Suprapubic skin (tissue), 4 donors: Measurements from ENCODE around the gene BCAP31. TPM values are rescaled to one million over a fixed set of nuclear protein-coding genes. Genes with fewer than 3 reads are reported as not detected.
"Not testable (repeated sequence)": the region's sequence is repeated elsewhere in the genome, so short reads cannot be mapped to it uniquely, and the experiment has no call there.

Experiments used
- DNase-seq, 2 donors: peaks; one replicate each; pipeline ENCODE4 v3.0.0-alpha.2; 2019; ENCODE audit warnings: low spot score in 2 of 2
- H3K27ac ChIP-seq: fragments of 200-600 bp; sonication (generic); one replicate; pipeline ENCODE4 v1.5.1; 2019
- H3K27me3 ChIP-seq: fragments of 200-600 bp; sonication (generic); one replicate; pipeline ENCODE4 v1.5.1; 2019
- H3K36me3 ChIP-seq: fragments of 200-600 bp; sonication (generic); one replicate; pipeline ENCODE4 v1.5.1; 2019
- H3K4me1 ChIP-seq: fragments of 200-600 bp; sonication (generic); one replicate; pipeline ENCODE4 v1.5.1; 2019
- H3K4me3 ChIP-seq: fragments of 200-600 bp; sonication (generic); one replicate; pipeline ENCODE4 v1.5.1; 2019; ENCODE audit warnings: mild to moderate bottlenecking
- H3K9me3 ChIP-seq: fragments of 200-600 bp; sonication (generic); one replicate; pipeline ENCODE4 v1.5.1; 2019
- CTCF ChIP-seq, 2 donors: fragments of 200-600 bp in 1 of 2; fragments of 450-650 bp in 1 of 2; sonication (generic) in 1 of 2; IDR thresholded peaks; one replicate each; pipeline ENCODE4 v1.5.1; 2016 to 2019; ENCODE audit warnings: antibody characterized with exemption in 2 of 2, mild to moderate bottlenecking in 1 of 2, moderate library complexity in 1 of 2
- EP300 ChIP-seq: sonication (generic); formaldehyde crosslinking; IDR thresholded peaks from one replicate; pipeline ENCODE4 v1.6.1; 2017; ENCODE audit warnings: antibody characterized with exemption
- POLR2A ChIP-seq, 2 donors: fragments of 450-650 bp; IDR thresholded peaks; one replicate each; pipeline ENCODE4 v1.6.1; 2017; ENCODE audit warnings: antibody characterized with exemption in 2 of 2, mild to moderate bottlenecking in 2 of 2, moderate library complexity in 2 of 2
- POLR2AphosphoS5 ChIP-seq, 3 donors: sonication (generic); formaldehyde crosslinking; IDR thresholded peaks; one replicate each; pipeline ENCODE4 v1.6.1; 2017; ENCODE audit warnings: antibody characterized with exemption in 3 of 3
- WGBS: methylation state at CpG from one replicate; pipeline ENCODE4 v1.1.5; 2018; 5-methylcytosine and 5-hydroxymethylcytosine counted together
- total RNA-seq, 4 donors: library from RNA; depleted of rRNA; stranded (reverse); fragments of >200 nt; gene quantifications; one replicate each; pipeline ENCODE4 v1.1.0, GENCODE V29; 2016

The BCAP31 gene
- total RNA-seq, 4 donors from 2014 or later: 112 to 170 (median 167) TPM

DNA sequence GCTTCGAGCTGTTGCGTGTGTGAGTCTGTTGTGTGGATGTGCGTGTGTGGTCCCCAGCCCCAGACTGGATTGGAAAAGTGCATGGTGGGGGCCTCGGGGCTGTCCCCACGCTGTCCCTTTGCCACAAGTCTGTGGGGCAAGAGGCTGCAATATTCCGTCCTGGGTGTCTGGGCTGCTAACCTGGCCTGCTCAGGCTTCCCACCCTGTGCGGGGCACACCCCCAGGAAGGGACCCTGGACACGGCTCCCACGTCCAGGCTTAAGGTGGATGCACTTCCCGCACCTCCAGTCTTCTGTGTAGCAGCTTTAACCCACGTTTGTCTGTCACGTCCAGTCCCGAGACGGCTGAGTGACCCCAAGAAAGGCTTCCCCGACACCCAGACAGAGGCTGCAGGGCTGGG is 28.1 kb downstream of the BCAP31 start:
- TF ChIP-seq EP300 (no peak), POLR2AphosphoS5 (IDR thresholded peaks at IDR 0.05) (no peak), CTCF (IDR thresholded peaks at IDR 0.05) (no peak)
- H3K4me3 ChIP-seq: no peak overlapping the region
- H3K36me3 ChIP-seq: peaks cover 6% of the 10 kb centered on the region
- no peak overlapping the region for H3K27ac ChIP-seq
- no peaks in the 10 kb centered on the region for H3K9me3 ChIP-seq
- no peaks in the 10 kb centered on the region for H3K27me3 ChIP-seq
- DNase-seq: no peak
- 89% methylated on average over 10 of the region's 15 CpGs for WGBS
- peaks cover 20% of the 10 kb centered on the region for H3K4me1 ChIP-seq

GRCh38 chrX:153694687-153695270 is 29.4 kb downstream of the BCAP31 start:
- no peaks in the 10 kb centered on the region for H3K9me3 ChIP-seq
- no CpG with 5 or more reads among the region's 23 CpGs for WGBS
- no peak overlapping the region for H3K4me3 ChIP-seq
- H3K27ac ChIP-seq: no peak overlapping the region
- DNase-seq: no peak
- no peaks in the 10 kb centered on the region for H3K27me3 ChIP-seq
- peaks cover 11% of the 10 kb centered on the region for H3K4me1 ChIP-seq
- TF ChIP-seq EP300: no peak
- TF ChIP-seq POLR2AphosphoS5 (IDR thresholded peaks at IDR 0.05): no peak
- TF ChIP-seq CTCF (IDR thresholded peaks at IDR 0.05): no peak
- TF ChIP-seq POLR2A (IDR thresholded peaks at IDR 0.05): no peak
- H3K36me3 ChIP-seq: peaks cover 6% of the 10 kb centered on the region

- not testable (repeated sequence) for DNase-seq, H3K27ac ChIP-seq, H3K9me3 ChIP-seq, H3K36me3 ChIP-seq, H3K4me3 ChIP-seq, H3K27me3 ChIP-seq
- peaks cover 13% of the 10 kb centered on the region for H3K4me1 ChIP-seq
- WGBS: 100% methylated on average over 1 of the region's 16 CpGs
These were observed 29.9 kb downstream of the BCAP31 start for GRCh38 chrX:153694256-153694655.

- no peaks in the 10 kb centered on the region for H3K27me3 ChIP-seq
- no peaks in the 10 kb centered on the region for H3K9me3 ChIP-seq
- TF ChIP-seq CTCF (IDR thresholded peaks at IDR 0.05) (no peak), EP300 (no peak), POLR2AphosphoS5 (IDR thresholded peaks at IDR 0.05) (no peak), POLR2A (IDR thresholded peaks at IDR 0.05) (no peak)
- peaks cover 6% of the 10 kb centered on the region for H3K36me3 ChIP-seq
- no peak for DNase-seq
- H3K4me1 ChIP-seq: peaks cover 13% of the 10 kb centered on the region
- no peak overlapping the region for H3K4me3 ChIP-seq
- 71% methylated on average over 20 of the region's 31 CpGs for WGBS
- H3K27ac ChIP-seq: no peak overlapping the region
These were observed 30.7 kb downstream of the BCAP31 start for GRCh38 chrX:153693216-153694086.

DNA sequence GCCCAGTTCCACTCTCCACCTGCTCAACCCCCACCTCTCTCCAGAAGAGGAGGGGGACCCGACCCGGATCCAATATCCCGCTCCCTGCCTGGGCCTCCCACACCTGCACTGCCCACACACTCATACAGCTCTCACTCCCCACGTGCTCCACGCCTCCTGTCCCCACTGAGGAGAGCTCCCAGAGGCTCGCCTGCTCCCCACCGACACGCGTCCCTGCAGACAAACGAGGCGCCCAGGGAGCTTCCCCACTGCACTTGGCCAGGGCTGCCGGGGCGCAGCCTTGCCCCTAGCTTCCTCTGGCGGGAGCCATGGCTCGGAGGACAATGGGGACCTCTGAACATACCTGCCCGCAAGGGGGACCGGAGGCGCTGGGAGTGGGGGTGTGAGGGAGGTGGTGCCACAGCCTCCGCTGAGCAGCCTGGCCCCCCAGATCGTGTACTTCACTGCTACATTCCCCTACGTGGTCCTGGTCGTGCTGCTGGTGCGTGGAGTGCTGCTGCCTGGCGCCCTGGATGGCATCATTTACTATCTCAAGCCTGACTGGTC is 31.5 kb downstream of the BCAP31 start:
- 60% methylated on average over 4 of the region's 24 CpGs for WGBS
- no peak overlapping the region for H3K27ac ChIP-seq
- H3K4me1 ChIP-seq: peaks cover 13% of the 10 kb centered on the region
- TF ChIP-seq EP300 (no peak), POLR2A (IDR thresholded peaks at IDR 0.05) (no peak), POLR2AphosphoS5 (IDR thresholded peaks at IDR 0.05) (no peak), CTCF (IDR thresholded peaks at IDR 0.05) (no peak)
- no peak for DNase-seq
- no peaks in the 10 kb centered on the region for H3K27me3 ChIP-seq
- H3K4me3 ChIP-seq: no peak overlapping the region
- no peaks in the 10 kb centered on the region for H3K9me3 ChIP-seq
- H3K36me3 ChIP-seq: peaks cover 6% of the 10 kb centered on the region
